Measurements from ENCODE around the gene ENPP3.

ENPP3 gene

GRCh38 chr6:131768964-131769363 is 131.9 kb downstream of the ENPP3 start:
- DNase-seq: no peak

GRCh38 chr6:131769385-131770141 is 132.5 kb downstream of the ENPP3 start:
- no peak for DNase-seq

- DNase-seq: no peak
These were observed 133.7 kb downstream of the ENPP3 start for GRCh38 chr6:131770776-131771175.

- no peak for DNase-seq
These were observed 136.3 kb downstream of the ENPP3 start for GRCh38 chr6:131773284-131773950.

- no peak for DNase-seq
These were observed 138.8 kb downstream of the ENPP3 start for GRCh38 chr6:131775886-131776285.

- DNase-seq: no peak
These were observed 139.9 kb downstream of the ENPP3 start for GRCh38 chr6:131776985-131777384.

GRCh38 chr6:131778169-131778568 is 141.1 kb downstream of the ENPP3 start:
- DNase-seq: no peak

GRCh38 chr6:131779304-131779703 is 142.2 kb downstream of the ENPP3 start:
- no peak for DNase-seq

GRCh38 chr6:131780600-131780999 is 143.5 kb downstream of the ENPP3 start:
- no peak for DNase-seq

- DNase-seq: no peak
These were observed 144.6 kb downstream of the ENPP3 start for GRCh38 chr6:131781687-131782086.

GRCh38 chr6:131782764-131783163 is 145.7 kb downstream of the ENPP3 start:
- no peak for DNase-seq

DNA sequence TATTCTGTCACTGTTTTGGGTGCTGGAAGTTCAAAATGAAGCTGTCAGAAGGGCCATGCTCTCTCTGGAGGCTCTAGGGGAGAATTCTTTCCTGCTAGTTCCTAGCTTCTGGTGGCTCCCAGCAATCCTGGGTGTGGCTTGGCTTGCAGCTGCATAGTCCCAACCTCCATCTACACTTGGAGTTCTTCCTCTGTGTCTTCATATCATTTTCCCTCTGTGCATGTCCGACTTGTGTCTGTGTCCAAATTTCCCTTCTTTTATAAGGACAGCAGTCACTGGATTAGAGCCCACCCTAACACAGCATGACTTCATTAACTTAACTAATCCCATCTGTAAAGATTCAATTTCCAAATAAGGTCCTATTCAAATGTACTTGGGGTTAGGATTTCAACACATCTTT is 147.5 kb downstream of the ENPP3 start:
- DNase-seq: no peak

GRCh38 chr6:131787079-131787478 is 150.0 kb downstream of the ENPP3 start:
- no peak for DNase-seq

DNA sequence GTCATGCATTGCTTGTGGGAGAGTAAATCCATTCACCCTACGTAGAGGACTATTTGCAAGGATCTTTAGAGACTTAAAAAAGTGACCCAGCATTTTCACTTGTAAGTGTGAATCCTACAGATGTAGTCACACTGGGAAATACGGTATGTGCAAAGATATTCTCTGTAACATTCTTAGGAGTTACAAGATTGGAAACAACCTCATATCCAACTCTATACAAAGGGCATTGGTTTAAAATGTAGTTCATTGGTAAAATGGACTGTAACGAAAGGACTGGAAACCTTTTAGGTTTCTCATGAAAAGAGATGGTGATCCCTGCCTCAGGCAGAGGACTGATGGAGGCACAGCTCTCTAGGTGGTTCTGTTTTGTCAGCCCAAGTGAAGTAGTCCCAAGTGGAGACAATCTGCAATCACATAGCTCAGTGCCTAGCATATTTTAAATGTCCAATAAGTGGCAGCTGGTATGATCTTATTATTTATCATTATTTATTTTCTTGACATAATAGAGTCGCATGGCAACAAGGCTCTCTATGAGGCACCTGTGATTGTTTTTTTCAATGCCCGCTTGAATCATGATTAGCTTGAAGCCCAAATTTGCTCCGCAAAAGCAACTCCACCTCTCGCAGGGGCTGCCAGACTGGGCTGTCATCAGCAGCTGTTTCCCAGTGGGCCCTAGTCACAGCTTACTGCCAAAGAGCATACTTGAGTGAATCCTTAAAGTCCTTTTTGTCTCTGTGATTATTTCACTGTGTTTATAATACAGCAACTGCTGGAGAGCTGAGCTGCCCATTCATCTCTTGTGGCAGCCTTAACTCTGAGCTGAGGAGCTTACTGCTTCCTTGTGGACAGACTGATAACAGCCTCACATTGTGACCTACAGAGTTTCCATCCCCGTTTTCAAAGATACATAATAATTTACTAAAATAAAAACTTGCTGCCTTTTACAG is 150.9 kb downstream of the ENPP3 start:
- DNase-seq: no peak

- no peak for DNase-seq
These were observed 152.1 kb downstream of the ENPP3 start for GRCh38 chr6:131789219-131789618.

DNA sequence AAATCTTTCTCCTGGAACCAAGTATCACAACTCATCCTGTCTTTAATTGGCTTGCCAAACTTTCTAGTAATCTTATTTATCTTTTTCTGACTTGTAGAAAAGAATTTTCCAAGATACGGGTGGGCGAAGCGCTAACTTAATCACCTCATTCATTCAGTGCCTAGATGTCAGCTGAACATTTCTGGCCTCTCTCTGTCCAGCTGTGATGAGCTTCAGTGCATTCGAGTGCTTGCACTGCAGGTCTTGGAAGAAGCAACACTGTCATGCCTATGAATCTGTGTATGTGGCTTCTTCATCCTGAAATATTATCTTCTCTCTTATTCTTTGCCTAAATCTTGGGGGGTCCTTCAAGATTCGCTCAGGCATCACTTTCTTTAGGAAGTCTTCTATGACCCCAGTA is 154.4 kb downstream of the ENPP3 start:
- no peak for DNase-seq

DNA sequence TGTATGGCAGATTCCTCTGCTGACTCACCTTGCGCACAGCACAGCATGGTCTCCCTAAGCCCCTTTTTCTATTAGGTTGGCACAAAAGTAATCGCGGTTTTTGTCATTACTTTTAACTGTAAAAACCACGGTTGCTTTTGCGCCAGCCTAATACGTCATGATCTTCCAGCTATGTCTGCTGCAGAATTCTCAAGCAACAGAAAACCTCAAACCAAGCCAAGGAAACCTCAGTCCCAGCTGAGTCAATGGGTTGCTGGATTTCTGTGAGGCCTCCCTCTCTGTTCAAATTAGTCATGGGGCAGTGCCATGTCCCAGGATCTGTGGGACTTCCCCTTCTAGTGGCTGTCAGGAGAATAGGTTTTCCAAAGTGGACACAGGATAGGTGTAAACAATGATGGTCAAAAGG is 155.0 kb downstream of the ENPP3 start:
- DNase-seq: no peak

DNA sequence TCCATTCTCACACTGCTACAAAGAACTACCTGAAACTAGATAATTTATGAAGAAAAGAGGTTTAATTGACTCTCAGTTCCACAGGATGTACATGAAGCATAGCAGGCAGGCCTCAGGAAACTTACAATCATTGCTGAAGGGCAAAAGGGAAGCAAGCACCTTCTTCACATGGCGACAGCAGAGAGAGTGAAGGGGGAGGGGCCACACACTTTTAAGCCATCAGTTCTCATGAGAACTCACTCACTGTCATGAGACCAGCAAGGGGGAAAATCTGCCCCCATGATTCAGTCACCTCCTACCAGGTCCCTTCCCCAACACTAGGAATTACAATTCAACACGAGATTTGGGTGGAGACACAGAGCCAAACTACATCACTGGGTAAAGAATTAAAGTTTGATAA is 158.3 kb downstream of the ENPP3 start:
- no peak for DNase-seq

All from inflammatory macrophage (primary cell).